RKO (cell line): ENCODE measurements around the gene RAE1.

Source experiments
- DNase-seq: peaks from one replicate; pipeline ENCODE4 v3.0.0-alpha.2; 2016; ENCODE audit warnings: low spot score

RAE1 gene

GRCh38 chr20:57372157-57372556 lies 21.1 kb downstream of the RAE1 start:
- no peak for DNase-seq

GRCh38 chr20:57372581-57373350 lies 21.7 kb downstream of the RAE1 start:
- DNase-seq = no peak

- DNase-seq = no peak
These were observed 23.4 kb downstream of the RAE1 start for GRCh38 chr20:57374343-57374930.

GRCh38 chr20:57374931-57375651 lies 24.0 kb downstream of the RAE1 start:
- no peak for DNase-seq

GRCh38 chr20:57375652-57376230 lies 24.7 kb downstream of the RAE1 start:
- DNase-seq = no peak

- no peak for DNase-seq
These were observed 26.3 kb downstream of the RAE1 start for GRCh38 chr20:57377350-57377749.

- no peak for DNase-seq
These were observed 27.1 kb downstream of the RAE1 start for GRCh38 chr20:57378107-57378506.

GRCh38 chr20:57378646-57379262 lies 27.7 kb downstream of the RAE1 start:
- DNase-seq = no peak

GRCh38 chr20:57379263-57379647 lies 28.2 kb downstream of the RAE1 start:
- DNase-seq = no peak

- DNase-seq = no peak
These were observed 29.2 kb downstream of the RAE1 start for GRCh38 chr20:57380081-57380750.

- peak; percentile 82 for DNase-seq
These were observed 30.8 kb downstream of the RAE1 start for GRCh38 chr20:57381596-57382503.

GRCh38 chr20:57382516-57382915 lies 31.5 kb downstream of the RAE1 start:
- DNase-seq = no peak

GRCh38 chr20:57383447-57384347 lies 32.6 kb downstream of the RAE1 start:
- DNase-seq = no peak

GRCh38 chr20:57384486-57384885 lies 33.4 kb downstream of the RAE1 start:
- no peak for DNase-seq

GRCh38 chr20:57384953-57385761 lies 34.1 kb downstream of the RAE1 start:
- no peak for DNase-seq

GRCh38 chr20:57385940-57386339 lies 34.9 kb downstream of the RAE1 start:
- no peak for DNase-seq

GRCh38 chr20:57386762-57387161 lies 35.7 kb downstream of the RAE1 start:
- no peak for DNase-seq

GRCh38 chr20:57387463-57387862 lies 36.4 kb downstream of the RAE1 start:
- no peak for DNase-seq

- no peak for DNase-seq
These were observed 36.9 kb downstream of the RAE1 start for GRCh38 chr20:57387945-57388371.
